ENCODE data around the gene MARCHF7.

- TF ChIP-seq HDAC2 (IDR thresholded peaks at IDR 0.05) (no peak), ZNF274 (IDR thresholded peaks at IDR 0.05; ENCODE audit: insufficient read depth, insufficient read length) (no peak), BMI1 (IDR thresholded peaks at IDR 0.05; ENCODE audit: borderline replicate concordance) (no peak), IKZF1 (conservative IDR thresholded peaks at IDR 0.05) (no peak), RAD21 (IDR thresholded peaks at IDR 0.05; ENCODE audit: insufficient read depth, low read depth, low read length) (no peak), EP300 (IDR thresholded peaks at IDR 0.05; ENCODE audit: borderline replicate concordance in 1 of 2, control insufficient read depth in 1 of 2, low read depth in 2 of 2, low read length in 2 of 2) (no peak), CTCF (IDR thresholded peaks at IDR 0.05 in 2 of 3, conservative IDR thresholded peaks at IDR 0.05 in 1 of 3; ENCODE audit: control insufficient read depth in 2 of 3, extremely low read depth in 1 of 3, insufficient read depth in 1 of 3, low read depth in 3 of 3, low read length in 3 of 3) (no peak), CEBPB (IDR thresholded peaks at IDR 0.05; ENCODE audit: borderline replicate concordance in 1 of 2, low read depth in 2 of 2, low read length in 2 of 2) (no peak), ZNF217 (IDR thresholded peaks at IDR 0.05) (no peak), ZBED1 (IDR thresholded peaks at IDR 0.05; ENCODE audit: borderline replicate concordance) (no peak)
Observed at GRCh38 chr2:159758239-159758638, 45.9 kb downstream of the MARCHF7 start.

Data from GM12878 (cell line).